MG63 (cell line): ENCODE results near the gene C11orf42. TPM values are rescaled to one million over a fixed set of nuclear protein-coding genes. Genes with fewer than 3 reads are reported as not detected.

Experiments used
- DNase-seq: peaks from one replicate; pipeline ENCODE4 v3.0.0-alpha.2; 2020
- H3K27me3 ChIP-seq: fragments of 250-450 bp; sonication (Bioruptor Pico); 2 replicates; pipeline ENCODE4 v1.5.1; 2020; ENCODE audit warnings: mild to moderate bottlenecking, moderate library complexity
- H3K36me3 ChIP-seq: fragments of 250-450 bp; sonication (Bioruptor Pico); 2 replicates; pipeline ENCODE4 v1.5.1; 2020; ENCODE audit warnings: mild to moderate bottlenecking, moderate library complexity
- H3K4me3 ChIP-seq: fragments of 250-450 bp; sonication (Bioruptor Pico); 2 replicates; pipeline ENCODE4 v1.5.1; 2020; ENCODE audit warnings: mild to moderate bottlenecking, moderate library complexity
- H3K9me3 ChIP-seq: fragments of 250-450 bp; sonication (Bioruptor Pico); 2 replicates; pipeline ENCODE4 v1.5.1; 2020; ENCODE audit warnings: mild to moderate bottlenecking, moderate library complexity
- total RNA-seq: library from RNA; depleted of rRNA; stranded (reverse); fragments of >200 nt; shearing (Covaris generic); gene quantifications from 2 replicates; pipeline ENCODE4 v1.2.3, GENCODE V29; 2014; ENCODE audit warnings: low replicate concordance; rRNA removed

The C11orf42 gene, protein sequence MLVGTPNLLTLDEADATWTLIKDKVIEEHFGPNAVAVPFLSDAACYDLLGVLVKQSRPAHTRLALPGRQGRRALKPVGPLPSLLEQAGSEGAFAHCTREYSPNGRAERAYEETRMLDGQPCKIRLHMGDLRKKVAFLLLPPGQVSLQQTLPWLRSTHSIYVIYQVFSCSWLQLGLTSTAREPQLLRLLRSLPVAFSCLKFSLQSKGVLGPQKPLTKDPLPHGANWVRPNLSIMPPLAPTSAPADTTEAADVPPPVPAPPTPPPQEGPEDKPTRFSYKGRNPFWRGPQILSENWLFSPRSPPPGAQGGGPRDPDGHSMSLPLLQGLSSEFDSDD
- total RNA-seq: not detected in 2 replicates

GRCh38 chr11:6205366-6205765, at the start of gene C11orf42:
Gene C11orf42, plus strand, starts transcription at chr11:6205557. Its CDS starts 59 bp downstream, at chr11:6205616.
- no peaks in the 10 kb centered on the region for H3K27me3 ChIP-seq
- no peaks in the 10 kb centered on the region for H3K36me3 ChIP-seq
- no peak for DNase-seq
- no peaks in the 10 kb centered on the region for H3K9me3 ChIP-seq
- no peak within 1 kb of the TSS for H3K4me3 ChIP-seq

DNA sequence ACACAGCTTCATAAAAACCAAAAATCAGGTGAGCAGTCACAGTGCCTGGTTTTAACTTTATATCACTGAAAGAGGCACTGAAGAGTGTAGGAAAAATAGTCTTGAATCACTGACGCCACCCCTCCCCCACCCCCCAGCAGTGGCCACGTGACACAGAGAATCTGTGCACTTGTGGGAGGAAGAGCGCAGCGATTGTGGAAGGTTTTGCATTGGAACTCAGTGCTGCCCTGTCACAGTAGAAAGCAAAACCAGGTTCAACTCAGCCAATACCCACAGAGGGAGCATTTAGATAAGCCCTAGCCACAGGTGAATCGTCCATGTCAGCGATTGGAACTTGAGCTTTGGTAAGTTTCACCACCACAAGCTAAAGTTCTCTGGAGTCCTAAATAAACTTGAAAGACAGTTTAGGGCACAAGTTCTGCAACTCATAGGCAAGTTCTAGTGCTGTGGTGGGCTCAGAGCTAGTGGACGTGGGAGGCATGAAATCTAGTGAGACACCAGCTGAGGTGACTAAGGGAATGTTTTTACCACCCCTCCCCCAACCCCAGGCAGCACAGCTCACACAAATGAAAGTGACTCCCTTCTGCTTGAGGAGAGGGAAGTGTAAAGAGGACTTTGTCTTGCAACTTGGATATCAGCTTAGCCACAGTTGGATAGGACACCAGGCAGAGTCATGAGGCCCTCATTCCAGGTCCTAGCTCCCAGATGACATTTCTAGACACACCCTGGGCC, 48.6 kb upstream of the C11orf42 start:
- no peaks in the 10 kb centered on the region for H3K27me3 ChIP-seq
- no peaks in the 10 kb centered on the region for H3K36me3 ChIP-seq
- H3K9me3 ChIP-seq: no peaks in the 10 kb centered on the region
- no peak for DNase-seq
- H3K4me3 ChIP-seq: no peak overlapping the region

DNA sequence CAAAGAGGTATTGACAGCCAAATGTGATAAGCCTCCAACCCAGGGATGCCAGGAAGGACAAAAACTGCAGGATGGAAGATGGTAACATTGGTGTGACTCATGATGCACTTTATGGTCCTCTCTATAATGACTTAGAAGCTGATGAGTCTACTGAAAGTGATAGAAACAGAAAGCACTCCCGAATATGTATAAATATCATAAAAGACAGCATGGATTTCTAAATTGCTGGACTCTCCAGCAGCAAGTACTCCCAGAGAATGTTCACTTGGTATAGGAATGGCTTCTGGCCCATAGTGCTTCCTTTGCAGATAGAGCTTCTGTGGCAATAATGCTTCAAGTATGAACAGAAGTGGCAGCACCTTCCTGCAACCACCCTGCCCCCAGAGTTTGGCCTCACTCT, 35.1 kb upstream of the C11orf42 start, which contains the start of gene OR52B2:
OR52B2 (minus strand) TSS at position 101 of the 400 bp plus-strand sequence; CDS start at position 101, 0 bp downstream.
- no peak within 1 kb of the TSS for H3K4me3 ChIP-seq
- DNase-seq: no peak
- no peaks in the 10 kb centered on the region; the same call in 1 of the 2 replicates for H3K27me3 ChIP-seq
- peaks cover 4% of the 10 kb centered on the region for H3K9me3 ChIP-seq
- no peaks in the 10 kb centered on the region for H3K36me3 ChIP-seq

GRCh38 chr11:6175440-6175839, 29.9 kb upstream of the C11orf42 start:
- Histone ChIP-seq H3K9me3 (no peaks in the 10 kb centered on the region), H3K4me3 (no peak overlapping the region), H3K27me3 (peaks cover 2% of the 10 kb centered on the region; the same call in 1 of the 2 replicates), H3K36me3 (no peaks in the 10 kb centered on the region)
- DNase-seq: no peak

- Histone ChIP-seq H3K9me3 (no peaks in the 10 kb centered on the region), H3K4me3 (no peak overlapping the region), H3K36me3 (no peaks in the 10 kb centered on the region), H3K27me3 (peaks cover 3% of the 10 kb centered on the region)
- DNase-seq: no peak
Observed at GRCh38 chr11:6191742-6192141, 13.6 kb upstream of the C11orf42 start.

DNA sequence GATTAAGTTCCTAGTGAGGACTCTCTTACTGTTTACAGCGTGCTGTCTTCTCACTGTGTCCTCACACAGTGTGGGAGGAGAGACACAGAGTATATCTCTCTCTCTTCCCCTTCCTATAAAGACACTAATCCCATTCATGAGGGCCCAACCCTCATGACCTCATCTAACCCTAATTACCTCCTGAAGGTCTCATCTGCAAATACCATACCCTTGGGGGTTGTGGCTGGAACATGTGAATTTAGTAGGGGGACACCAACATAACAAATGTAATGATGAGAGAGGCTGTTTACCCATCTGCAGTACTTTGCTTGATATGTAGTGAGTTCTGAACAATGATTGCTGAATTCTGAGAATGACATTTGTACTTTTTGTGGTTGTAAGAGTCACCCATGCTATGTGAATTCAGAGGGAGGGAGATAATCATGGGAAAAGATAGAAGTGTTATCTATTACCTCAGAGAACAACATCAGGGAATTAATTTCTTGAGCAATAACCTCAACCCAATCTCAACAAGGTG, 11.2 kb upstream of the C11orf42 start:
- DNase-seq: no peak
- H3K9me3 ChIP-seq: no peaks in the 10 kb centered on the region
- H3K4me3 ChIP-seq: no peak overlapping the region
- H3K27me3 ChIP-seq: peaks cover 3% of the 10 kb centered on the region
- H3K36me3 ChIP-seq: no peaks in the 10 kb centered on the region

GRCh38 chr11:6196396-6196795, 9.0 kb upstream of the C11orf42 start:
- H3K36me3 ChIP-seq: no peaks in the 10 kb centered on the region
- no peak overlapping the region for H3K4me3 ChIP-seq
- DNase-seq: no peak
- H3K9me3 ChIP-seq: no peaks in the 10 kb centered on the region
- peaks cover 3% of the 10 kb centered on the region for H3K27me3 ChIP-seq

DNA sequence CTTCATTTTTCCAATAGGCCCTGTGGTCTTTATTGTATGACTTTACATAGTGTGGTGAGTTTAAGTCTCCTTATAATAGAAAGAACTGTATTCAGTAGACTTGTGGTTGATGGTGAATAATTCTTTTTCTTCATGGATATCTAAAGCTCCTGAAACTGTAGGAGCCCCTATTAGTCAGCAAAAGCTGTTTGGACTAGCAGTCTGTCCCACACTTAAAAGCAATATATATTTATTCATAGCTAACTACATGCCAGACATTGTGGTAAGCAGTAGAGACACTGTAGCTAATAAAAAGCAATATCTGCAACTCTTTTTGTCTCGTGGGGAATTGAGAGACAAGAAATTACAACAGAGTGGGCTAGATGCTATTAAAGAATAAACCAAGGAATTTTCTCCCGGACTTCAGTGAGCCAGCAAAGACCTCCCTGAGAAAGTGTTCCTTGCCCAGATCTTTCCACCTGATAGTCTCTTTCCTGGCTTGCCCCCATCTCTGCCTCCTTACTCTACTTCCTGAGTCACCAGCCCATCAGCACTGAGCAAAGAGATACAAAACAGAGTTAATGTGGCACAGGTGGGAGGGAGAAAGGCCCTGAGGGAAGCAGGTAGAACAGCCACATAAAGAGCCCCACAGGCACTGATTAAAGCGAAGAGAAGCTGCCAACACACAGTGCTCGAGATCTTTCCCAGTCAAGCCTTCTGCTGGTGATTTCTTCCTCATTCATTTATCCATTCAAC, 7.7 kb upstream of the C11orf42 start:
- Histone ChIP-seq H3K9me3 (no peaks in the 10 kb centered on the region), H3K4me3 (no peak overlapping the region)
- DNase-seq: no peak

GRCh38 chr11:6199174-6199810, 6.1 kb upstream of the C11orf42 start, which contains the start of gene OR52W1:
Gene OR52W1, plus strand, starts transcription at chr11:6199224. Its CDS starts 0 bp downstream, at chr11:6199224.
- Histone ChIP-seq H3K9me3 (no peaks in the 10 kb centered on the region), H3K36me3 (no peaks in the 10 kb centered on the region), H3K4me3 (no peak within 1 kb of the TSS), H3K27me3 (no peaks in the 10 kb centered on the region)
- DNase-seq: no peak

More for the DNA sequence above, 7.7 kb upstream of the C11orf42 start:
- H3K27me3 ChIP-seq: no peaks in the 10 kb centered on the region; the same call in 1 of the 2 replicates
- H3K36me3 ChIP-seq: no peaks in the 10 kb centered on the region

- DNase-seq: no peak
- H3K36me3 ChIP-seq: no peaks in the 10 kb centered on the region
- no peaks in the 10 kb centered on the region for H3K27me3 ChIP-seq
Observed at GRCh38 chr11:6200975-6201374, 4.4 kb upstream of the C11orf42 start.

DNA sequence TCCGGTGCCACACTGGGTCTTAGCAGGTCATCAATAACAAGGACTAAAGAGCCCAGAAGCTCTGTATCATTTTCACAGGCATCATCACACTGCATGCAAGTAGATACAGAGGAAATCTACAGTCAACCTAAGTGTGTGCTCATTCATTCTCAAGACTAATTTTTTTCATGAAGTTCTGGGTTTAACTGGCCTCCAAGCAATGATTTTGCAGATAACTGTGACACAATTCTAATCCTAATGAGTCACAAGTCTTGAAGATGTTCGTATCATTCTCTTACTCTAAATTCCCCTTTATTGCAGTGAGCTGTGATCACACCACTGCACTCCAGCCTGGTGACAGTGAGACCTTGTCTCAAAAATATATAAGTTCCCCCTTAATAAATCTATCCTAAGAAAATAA, 3.9 kb upstream of the C11orf42 start:
- DNase-seq: no peak
- no peak overlapping the region for H3K4me3 ChIP-seq
- H3K27me3 ChIP-seq: no peaks in the 10 kb centered on the region
- no peaks in the 10 kb centered on the region for H3K9me3 ChIP-seq
- no peaks in the 10 kb centered on the region for H3K36me3 ChIP-seq

More at GRCh38 chr11:6200975-6201374, 4.4 kb upstream of the C11orf42 start:
- Histone ChIP-seq H3K4me3 (no peak overlapping the region), H3K9me3 (no peaks in the 10 kb centered on the region)

DNA sequence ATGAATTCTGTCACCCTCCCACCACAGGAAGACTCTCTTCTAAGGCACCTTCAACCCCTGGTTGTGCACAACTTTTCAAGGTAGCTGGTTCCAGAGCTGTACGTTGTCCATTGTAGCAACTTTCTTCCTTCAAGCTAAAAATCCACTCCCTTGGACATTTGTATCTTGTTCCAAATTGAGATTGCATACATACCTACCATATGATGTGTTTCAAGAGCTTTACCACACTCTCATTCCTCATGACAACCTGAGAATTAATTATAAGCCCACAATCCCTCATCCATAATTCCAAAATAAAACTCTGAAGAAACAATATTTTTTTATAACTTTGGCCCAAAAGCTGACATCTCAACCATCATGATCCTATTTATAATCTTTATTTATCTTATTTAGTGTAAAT, 3.3 kb upstream of the C11orf42 start:
- no peak for DNase-seq
- Histone ChIP-seq H3K9me3 (no peaks in the 10 kb centered on the region), H3K36me3 (no peaks in the 10 kb centered on the region)

GRCh38 chr11:6203327-6203726, 2.0 kb upstream of the C11orf42 start:
- no peaks in the 10 kb centered on the region for H3K27me3 ChIP-seq
- H3K9me3 ChIP-seq: no peaks in the 10 kb centered on the region
- DNase-seq: no peak
- no peak overlapping the region for H3K4me3 ChIP-seq
- no peaks in the 10 kb centered on the region for H3K36me3 ChIP-seq

More for the DNA sequence above, 3.3 kb upstream of the C11orf42 start:
- Histone ChIP-seq H3K4me3 (no peak overlapping the region), H3K27me3 (no peaks in the 10 kb centered on the region)

DNA sequence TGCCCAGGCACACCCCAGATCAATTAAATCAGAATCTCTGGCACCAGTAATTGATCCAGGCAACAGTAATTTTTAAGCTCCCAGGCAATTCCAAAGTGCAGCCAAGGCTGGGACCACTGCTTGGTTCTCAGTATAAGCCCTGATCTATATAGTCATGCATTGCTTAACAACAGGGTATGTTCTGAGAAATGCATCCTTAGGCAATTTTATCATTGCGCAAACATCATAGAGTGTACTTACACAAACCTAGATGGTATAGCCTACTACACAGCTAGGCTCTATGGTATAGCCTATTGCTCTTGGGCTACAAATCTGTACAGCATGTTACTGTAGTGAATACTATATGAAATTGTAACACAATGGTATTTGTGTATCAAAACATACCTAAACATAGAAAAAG, 651 bp upstream of the C11orf42 start:
- Histone ChIP-seq H3K9me3 (no peaks in the 10 kb centered on the region), H3K27me3 (no peaks in the 10 kb centered on the region), H3K36me3 (no peaks in the 10 kb centered on the region), H3K4me3 (no peak overlapping the region)
- no peak for DNase-seq

- H3K4me3 ChIP-seq: no peak overlapping the region
- no peaks in the 10 kb centered on the region for H3K9me3 ChIP-seq
- no peaks in the 10 kb centered on the region for H3K27me3 ChIP-seq
- no peak for DNase-seq
- H3K36me3 ChIP-seq: no peaks in the 10 kb centered on the region
Observed at GRCh38 chr11:6206456-6207180, 1.3 kb downstream of the C11orf42 start.

GRCh38 chr11:6209801-6210200, 4.4 kb downstream of the C11orf42 start:
- Histone ChIP-seq H3K9me3 (no peaks in the 10 kb centered on the region), H3K27me3 (no peaks in the 10 kb centered on the region), H3K36me3 (peaks cover 4% of the 10 kb centered on the region), H3K4me3 (no peak overlapping the region)
- no peak for DNase-seq
